Endothelial cell of umbilical vein (primary cell): ENCODE data around the gene FGD6. TPM values are rescaled to one million over a fixed set of nuclear protein-coding genes. Genes with fewer than 3 reads are reported as not detected.

Source experiments
- BruUV-seq: library from RNA; stranded (reverse); fragments of 400-500 nt; replicated peaks from 2 replicates; lab custom pipeline; 2021; lab: Mats Ljungman, UMichigan
- CTCF ChIA-PET: fragments of 300-600, 350-600 bp; sonication (Branson Sonifier 250); formaldehyde crosslinking; loops from one replicate; lab custom pipeline; 2021; ENCODE audit warnings: antibody characterized with exemption, inconsistent platforms; lab: Charles Lee
- POLR2A ChIA-PET: fragments of 300-600, 350-600 bp; sonication (Branson Sonifier 250); formaldehyde crosslinking; loops from one replicate; lab custom pipeline; 2021; ENCODE audit warnings: antibody characterized with exemption, inconsistent platforms; lab: Charles Lee
- DNase-seq: peaks from one replicate; pipeline ENCODE4 v3.0.0-alpha.2; 2011; ENCODE audit warnings: low read depth, low spot score
- FAIRE-seq: peaks from 2 replicates; lab custom pipeline; 2011; peaks lifted over from hg19 to GRCh38; lab: Jason Lieb, UNC
- H2AFZ ChIP-seq: 2 replicates; pipeline ENCODE4 v1.6.0; 2012; ENCODE audit warnings: low read depth, low read length, control low read depth, inconsistent platforms
- H3K27ac ChIP-seq: 2 replicates; pipeline ENCODE4 v1.5.1; 2011; ENCODE audit warnings: low read depth, mild to moderate bottlenecking, control low read depth, low read length, moderate library complexity; ENCODE audit not compliant: insufficient read depth
- H3K27me3 ChIP-seq, 2 experiments: 2 replicates each; pipeline versions ENCODE4 v1.6.0 to v1.6.1; 2011; ENCODE audit warnings: low read length in 2 of 2, mixed read lengths in 1 of 2; ENCODE audit not compliant: control insufficient read depth in 2 of 2, insufficient read depth in 2 of 2
- H3K36me3 ChIP-seq, 2 experiments: 2 replicates in 1 of 2; 3 replicates in 1 of 2; pipeline ENCODE4 v1.5.1; 2011; ENCODE audit warnings: low read length in 2 of 2, mild to moderate bottlenecking in 1 of 2, moderate library complexity in 1 of 2; ENCODE audit not compliant: control insufficient read depth in 2 of 2, insufficient read depth in 2 of 2; ENCODE audit errors: extremely low read depth in 1 of 2
- H3K4me1 ChIP-seq: 3 replicates; pipeline ENCODE4 v1.5.1; 2011; ENCODE audit warnings: mild to moderate bottlenecking, low read length; ENCODE audit not compliant: control insufficient read depth, insufficient read depth; ENCODE audit errors: extremely low read depth
- H3K4me2 ChIP-seq: 2 replicates; pipeline ENCODE4 v1.6.1; 2011; ENCODE audit warnings: low read length, control low read depth, mixed read lengths; ENCODE audit not compliant: insufficient read depth
- H3K4me3 ChIP-seq, 3 experiments: fragments of 200-600 bp in 1 of 3; sonication (generic), shearing (Covaris generic) in 1 of 3; replicated peaks in 1 of 3; 2 replicates each; pipeline ENCODE4 v1.5.1; 2011 to 2016; ENCODE audit warnings: control low read depth in 3 of 3, low read length in 3 of 3, mild to moderate bottlenecking in 2 of 3, inconsistent platforms in 1 of 3, low read depth in 1 of 3, moderate library complexity in 1 of 3; ENCODE audit not compliant: insufficient read depth in 1 of 3
- H3K79me2 ChIP-seq: 2 replicates; pipeline ENCODE4 v1.6.0; 2012; ENCODE audit warnings: low read length, inconsistent platforms; ENCODE audit not compliant: control insufficient read depth, insufficient read depth
- H3K9ac ChIP-seq: replicated peaks from 2 replicates; pipeline ENCODE3; 2011; ENCODE audit warnings: low read length, control low read depth; ENCODE audit not compliant: insufficient read depth; ENCODE audit errors: extremely low read depth
- H3K9me1 ChIP-seq: replicated peaks from 3 replicates; pipeline ENCODE4 v1.6.0; 2011; ENCODE audit warnings: mild to moderate bottlenecking, low read length; ENCODE audit not compliant: control insufficient read depth, insufficient read depth; ENCODE audit errors: extremely low read depth
- H3K9me3 ChIP-seq: replicated peaks from 2 replicates; pipeline ENCODE4 v1.5.1; 2012; ENCODE audit warnings: low read length, inconsistent platforms; ENCODE audit not compliant: control insufficient read depth, insufficient read depth
- H4K20me1 ChIP-seq: replicated peaks from 2 replicates; pipeline ENCODE3; 2011; ENCODE audit warnings: mild to moderate bottlenecking, low read length; ENCODE audit not compliant: control insufficient read depth, insufficient read depth; ENCODE audit errors: extremely low read depth
- CTCF ChIP-seq, 2 donors: IDR thresholded peaks; 1 replicate in 1 of 2; 2 replicates in 1 of 2; pipeline ENCODE4 v1.5.1; 2011; ENCODE audit warnings: low read length in 2 of 2, mild to moderate bottlenecking in 2 of 2, moderate library complexity in 2 of 2, control low read depth in 1 of 2, inconsistent platforms in 1 of 2, low read depth in 1 of 2; ENCODE audit not compliant: insufficient read depth in 1 of 2; ENCODE audit errors: extremely low read depth in 1 of 2
- EZH2 ChIP-seq: IDR thresholded peaks from 2 replicates; pipeline ENCODE4 v1.6.1; 2012; ENCODE audit warnings: borderline replicate concordance, low read depth, mild to moderate bottlenecking, moderate library complexity, low read length, inconsistent platforms; ENCODE audit not compliant: severe bottlenecking
- FOS ChIP-seq: IDR thresholded peaks from 2 replicates; pipeline ENCODE4 v1.6.1; 2011; ENCODE audit warnings: mild to moderate bottlenecking, low read length, moderate library complexity, borderline replicate concordance; ENCODE audit not compliant: insufficient read depth
- GATA2 ChIP-seq: IDR thresholded peaks from 2 replicates; pipeline ENCODE4 v1.7.0; 2011; ENCODE audit warnings: low read depth, mild to moderate bottlenecking, moderate library complexity, mixed read lengths, low read length; ENCODE audit not compliant: insufficient read length, insufficient read depth
- JUN ChIP-seq: IDR thresholded peaks from 2 replicates; pipeline ENCODE4 v1.6.1; 2011; ENCODE audit warnings: borderline replicate concordance, low read depth; ENCODE audit not compliant: insufficient read length, insufficient read depth
- MAX ChIP-seq: IDR thresholded peaks from 2 replicates; pipeline ENCODE4 v1.6.1; 2011; ENCODE audit not compliant: insufficient read depth, insufficient read length
- MYC ChIP-seq: IDR thresholded peaks from one replicate; pipeline ENCODE4 v1.6.1; 2011; ENCODE audit warnings: mild to moderate bottlenecking, low read depth, low read length
- POLR2A ChIP-seq: IDR thresholded peaks from 2 replicates; pipeline ENCODE4 v1.6.1; 2012; ENCODE audit warnings: low read depth, mild to moderate bottlenecking, control low read depth, low read length
- POLR2AphosphoS5 ChIP-seq: IDR thresholded peaks from 2 replicates; pipeline ENCODE4 v1.6.1; 2012; ENCODE audit warnings: low read depth, mild to moderate bottlenecking, control low read depth, low read length, moderate library complexity; ENCODE audit not compliant: insufficient read depth
- dilution Hi-C: fragments of 300-500 bp; cut with MboI; formaldehyde crosslinking; loops from one replicate; pipeline ENCODE4 v1.15.0; 2019; ENCODE audit warnings: low sequenced_read_pairs; ENCODE audit not compliant: extremely low pct_ligation_motif_present
- intact Hi-C: fragments of 100-400 bp; cut with micrococcal nuclease; formaldehyde crosslinking; loops from one replicate; pipeline ENCODE4 v1.10.0; 2022
- polyA plus RNA-seq, 4 experiments: library from polyadenylated mRNA; depleted of rRNA in 3 of 4; stranded (reverse) in 3 of 4; unstranded in 1 of 4; fragments of >200 nt; gene quantifications; 2 replicates each; pipeline versions ENCODE4 v1.2.1 to v1.2.3, GENCODE V29; 2011 to 2012; ENCODE audit warnings: missing spikeins in 1 of 4
- total RNA-seq: library from RNA; stranded (reverse); gene quantifications from 2 replicates; pipeline ENCODE4 v1.2.3, GENCODE V29; 2021

Gene FGD6
- total and polyA plus RNA-seq, 2 donors (not counting 3 experiments of a cell fraction or from before 2014, with no cell fraction given) = 5.9 to 14.0 TPM

GRCh38 chr12:95126736-95127135, 90.5 kb downstream of the FGD6 start:
- Histone ChIP-seq H3K4me2 (no peak overlapping the region), H3K4me1 (peaks cover 4% of the 10 kb centered on the region), H3K36me3 (peaks cover 1 to 2% of the 10 kb centered on the region in 2 experiments), H3K9me3 (no peaks in the 10 kb centered on the region), H4K20me1 (no peaks in the 10 kb centered on the region), H3K27me3 (no peaks in the 10 kb centered on the region), H3K27ac (no peak overlapping the region), H3K9ac (no peak overlapping the region), H3K79me2 (no peaks in the 10 kb centered on the region), H2AFZ (no peak overlapping the region), H3K9me1 (no peaks in the 10 kb centered on the region), H3K4me3 (no peak overlapping the region)
- POLR2A ChIA-PET = interaction anchor here (0.6 kb wide), 1 partner anchor 165 kb away, joined by 8 read pairs; no protein-coding TSS in a partner anchor
- CTCF ChIA-PET = interaction anchor here (1.0 to 1.4 kb wide), 4 partner anchors 91 to 209 kb away, joined by 3 read pairs; partner anchors contain the start of genes FGD6 and VEZT
- dilution Hi-C loops (no loop called here), intact Hi-C loops (no loop called here)
- FAIRE-seq (no peak), DNase-seq (no peak)
- BruUV-seq = no TSS peak
- TF ChIP-seq POLR2AphosphoS5 (no peak), FOS (no peak), POLR2A (no peak), CTCF (IDR thresholded peaks at IDR 0.05; ENCODE audit: extremely low read depth in 1 of 2, insufficient read depth in 1 of 2, low read depth in 1 of 2, low read length in 2 of 2) (no peak), MYC (no peak), JUN (no peak), MAX (no peak), GATA2 (no peak), EZH2 (no peak)
